ENCODE data around the gene SLC12A3.

Gene SLC12A3

GRCh38 chr16:56864960-56865359 is at the start of gene SLC12A3:
Gene SLC12A3, plus strand, starts transcription at chr16:56865207. Its CDS starts 29 bp downstream, at chr16:56865236.
- DNase-seq (ENCODE audit: low read depth): no peak

DNA sequence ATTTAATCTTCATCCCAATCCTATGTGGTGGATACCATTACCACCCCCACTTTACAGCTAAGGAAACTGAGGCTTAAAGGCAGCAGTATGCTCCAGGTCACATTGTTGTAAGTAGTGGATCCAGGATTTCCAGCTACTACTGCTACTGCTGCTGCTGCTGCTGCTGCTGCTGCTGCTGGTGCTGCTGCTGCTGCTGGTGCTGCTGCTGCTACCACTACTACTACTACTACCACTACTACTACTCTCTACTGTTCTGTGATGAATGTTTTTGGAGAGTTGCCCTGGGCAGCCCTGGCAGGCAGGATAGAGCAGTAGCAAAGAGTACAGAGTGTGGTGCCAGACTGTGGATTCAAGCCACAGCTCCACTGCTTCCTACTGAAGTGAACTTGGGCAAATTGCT is 49.3 kb upstream of the SLC12A3 start:
- no peak for DNase-seq (ENCODE audit: low read depth)

DNA sequence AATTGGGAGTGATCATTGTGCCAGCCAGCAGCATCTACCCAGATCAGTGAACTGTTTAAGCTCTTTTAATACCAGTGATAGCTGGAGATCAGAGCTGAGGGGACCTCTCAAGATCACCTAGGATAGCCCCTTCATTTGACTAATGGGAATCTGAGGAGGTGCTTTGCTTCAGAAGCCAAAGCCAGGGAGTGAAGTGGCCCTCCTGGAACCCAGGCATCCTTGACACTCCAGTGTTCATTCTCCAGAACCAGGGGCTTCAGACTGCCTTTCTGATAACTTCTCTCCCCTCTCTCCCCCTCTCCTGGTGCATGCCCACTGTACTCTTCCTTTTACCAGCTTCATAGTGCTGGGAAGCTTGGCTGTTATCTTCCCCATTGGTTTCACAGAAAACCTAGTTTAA is 48.0 kb upstream of the SLC12A3 start:
- DNase-seq (ENCODE audit: low read depth): no peak

DNA sequence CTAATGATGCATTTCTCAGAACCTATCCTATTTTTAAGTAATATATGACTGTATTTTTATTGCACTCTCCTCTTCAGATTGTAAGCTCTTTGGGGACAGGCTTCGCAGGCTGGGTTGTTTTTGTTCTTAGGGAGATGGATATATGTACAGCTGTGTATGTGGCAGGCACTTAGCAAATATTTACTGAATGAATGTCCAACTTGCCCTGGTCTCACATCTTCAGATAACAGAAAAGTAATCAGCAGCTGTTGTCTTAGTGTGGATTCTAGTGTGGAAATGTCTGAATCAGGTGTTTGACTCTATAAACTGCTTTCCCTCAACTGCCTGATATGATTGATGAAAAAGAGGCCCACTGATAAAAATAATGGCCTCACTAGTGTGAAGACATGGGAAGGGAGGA is 47.1 kb upstream of the SLC12A3 start:
- no peak for DNase-seq (ENCODE audit: low read depth)

- no peak for DNase-seq (ENCODE audit: low read depth)
Measured at GRCh38 chr16:56823081-56823733, 41.8 kb upstream of the SLC12A3 start.

DNA sequence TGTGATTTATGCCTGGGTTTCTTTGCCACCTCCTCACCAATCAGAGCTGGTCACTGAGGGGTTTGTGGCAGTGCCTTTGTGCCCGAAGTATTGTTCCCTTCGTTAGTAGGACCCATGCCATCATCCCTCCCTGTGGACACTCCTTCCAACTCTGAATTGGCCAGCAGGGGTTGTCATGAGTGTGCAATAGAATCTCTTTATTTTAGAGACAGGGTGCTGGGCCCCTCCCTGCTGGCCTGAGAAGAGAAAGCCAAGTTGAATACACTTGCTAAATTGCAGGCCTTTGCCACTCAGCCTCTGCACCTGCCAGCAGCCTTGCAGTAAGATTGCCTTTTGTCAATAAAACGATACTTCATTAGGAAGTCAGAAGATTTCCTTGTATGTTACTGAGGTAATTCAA is 40.7 kb upstream of the SLC12A3 start:
- no peak for DNase-seq (ENCODE audit: low read depth)

- no peak for DNase-seq (ENCODE audit: low read depth)
Measured at GRCh38 chr16:56824804-56825203, 40.2 kb upstream of the SLC12A3 start.

GRCh38 chr16:56825826-56826225 is 39.2 kb upstream of the SLC12A3 start:
- DNase-seq (ENCODE audit: low read depth): no peak

DNA sequence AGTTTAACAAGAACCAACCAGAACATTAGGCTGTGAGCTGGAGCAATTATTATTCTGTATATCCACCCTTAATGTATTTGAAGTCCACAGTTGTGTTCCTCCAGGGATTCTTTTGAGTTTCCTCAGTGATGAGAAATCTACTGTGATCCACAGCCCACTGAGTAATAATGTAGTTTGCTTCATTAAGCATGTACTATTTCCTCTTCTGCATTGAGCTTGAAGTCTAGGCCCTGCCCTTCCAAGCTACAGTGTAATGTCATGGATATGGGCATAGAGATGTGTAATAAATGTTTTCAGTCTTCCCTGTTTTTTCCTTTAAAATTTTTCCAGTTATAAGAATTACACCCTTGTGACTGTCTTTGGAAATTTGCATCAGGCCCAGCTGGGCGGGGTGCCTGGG is 36.4 kb upstream of the SLC12A3 start:
- no peak for DNase-seq (ENCODE audit: low read depth)

DNA sequence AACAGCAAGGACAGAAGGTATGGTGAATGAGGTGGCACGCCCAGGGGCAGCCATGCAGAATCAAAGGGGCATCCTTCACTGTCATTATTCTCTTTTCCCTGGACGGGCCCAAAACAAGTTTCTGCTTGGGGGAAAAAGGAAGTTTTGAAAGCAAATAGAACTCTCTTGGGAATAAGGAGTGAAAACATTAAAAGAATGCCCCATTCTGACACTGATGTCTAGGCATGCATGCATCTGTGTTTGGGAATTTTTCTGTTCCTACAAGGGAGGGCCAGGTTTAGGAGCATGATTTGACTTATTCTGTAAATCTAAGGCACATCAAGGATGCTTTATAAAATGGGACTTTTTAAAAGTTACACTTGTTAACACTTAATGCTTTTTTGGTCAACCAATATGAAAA is 34.3 kb upstream of the SLC12A3 start:
- no peak for DNase-seq (ENCODE audit: low read depth)

DNA sequence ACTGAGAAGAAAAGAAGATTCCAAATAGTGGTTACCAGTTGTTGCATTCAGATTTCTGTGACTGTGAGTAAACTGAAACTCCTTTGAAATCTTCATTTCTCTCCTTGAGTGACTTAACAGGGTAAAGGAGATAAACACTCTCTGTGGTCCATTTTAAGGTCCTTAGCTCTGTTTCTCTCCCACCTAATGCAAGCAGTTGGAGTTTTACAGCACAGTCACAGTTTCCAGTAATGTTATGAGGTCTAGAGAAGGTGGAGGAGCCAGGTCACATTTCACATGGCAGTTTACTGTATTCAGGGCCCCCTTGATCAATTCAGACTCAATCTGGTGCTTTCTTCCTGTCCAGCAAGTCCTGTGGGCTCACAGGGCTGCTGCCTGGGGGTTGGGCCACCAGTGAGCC is 32.2 kb upstream of the SLC12A3 start:
- no peak for DNase-seq (ENCODE audit: low read depth)

- DNase-seq (ENCODE audit: low read depth): no peak
Measured at GRCh38 chr16:56833243-56833970, 31.6 kb upstream of the SLC12A3 start.

DNA sequence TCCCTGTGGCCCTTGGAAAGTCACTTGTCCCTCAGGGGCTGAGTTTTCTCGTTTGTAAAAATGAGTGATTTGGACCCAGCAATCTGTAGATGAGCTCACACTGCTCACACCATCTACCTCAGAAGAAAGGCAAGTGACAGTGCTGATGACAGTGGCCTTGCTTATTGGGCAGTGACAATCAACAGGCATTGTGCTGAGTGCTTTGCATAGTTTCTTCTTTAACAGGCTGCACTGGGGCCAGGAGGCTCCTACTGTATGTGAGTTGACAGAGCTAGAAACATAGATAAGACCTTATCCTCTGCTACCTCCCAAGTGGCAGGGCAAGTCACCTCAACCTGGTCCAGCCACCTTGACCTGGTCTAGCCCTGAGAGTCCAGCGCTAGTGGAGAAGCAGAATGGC is 29.7 kb upstream of the SLC12A3 start:
- no peak for DNase-seq (ENCODE audit: low read depth)

DNA sequence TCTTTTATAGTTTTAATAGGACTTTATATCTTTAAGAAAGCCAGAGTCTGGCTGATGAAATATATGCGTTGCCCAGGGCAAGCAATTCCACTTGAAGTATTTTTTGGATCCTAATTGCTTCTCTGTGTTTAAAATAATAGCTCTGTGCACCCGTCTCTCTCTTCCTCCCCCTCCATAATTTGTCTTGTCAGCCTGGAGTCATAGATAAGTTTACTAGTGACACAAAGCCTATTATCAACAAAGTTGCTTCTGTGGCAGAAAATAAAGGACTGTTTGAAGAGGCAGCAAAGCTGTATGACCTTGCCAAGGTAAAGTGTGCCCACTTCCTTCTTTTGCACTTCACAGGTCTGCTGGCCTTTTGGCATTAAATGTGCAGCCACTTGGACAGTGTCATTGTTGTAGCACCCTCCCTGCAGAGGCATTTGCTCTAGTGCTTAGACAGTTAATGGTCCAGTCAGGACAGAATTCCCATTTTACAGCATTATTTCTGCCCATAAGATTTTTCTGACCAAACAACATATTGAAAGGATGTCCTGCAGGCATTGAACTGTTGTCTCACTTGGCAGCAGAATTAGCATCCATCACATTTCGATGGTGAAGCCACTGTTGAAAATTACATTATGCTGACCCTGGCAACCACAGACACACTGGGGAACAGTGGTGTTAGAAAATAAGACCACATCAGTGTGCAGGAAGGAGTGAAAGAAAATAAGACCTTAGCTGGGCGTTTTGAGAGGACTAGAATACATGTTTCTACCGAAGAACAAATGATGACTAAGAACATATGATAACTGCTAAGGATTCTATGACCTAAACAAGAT is 28.4 kb upstream of the SLC12A3 start:
- no peak for DNase-seq (ENCODE audit: low read depth)

DNA sequence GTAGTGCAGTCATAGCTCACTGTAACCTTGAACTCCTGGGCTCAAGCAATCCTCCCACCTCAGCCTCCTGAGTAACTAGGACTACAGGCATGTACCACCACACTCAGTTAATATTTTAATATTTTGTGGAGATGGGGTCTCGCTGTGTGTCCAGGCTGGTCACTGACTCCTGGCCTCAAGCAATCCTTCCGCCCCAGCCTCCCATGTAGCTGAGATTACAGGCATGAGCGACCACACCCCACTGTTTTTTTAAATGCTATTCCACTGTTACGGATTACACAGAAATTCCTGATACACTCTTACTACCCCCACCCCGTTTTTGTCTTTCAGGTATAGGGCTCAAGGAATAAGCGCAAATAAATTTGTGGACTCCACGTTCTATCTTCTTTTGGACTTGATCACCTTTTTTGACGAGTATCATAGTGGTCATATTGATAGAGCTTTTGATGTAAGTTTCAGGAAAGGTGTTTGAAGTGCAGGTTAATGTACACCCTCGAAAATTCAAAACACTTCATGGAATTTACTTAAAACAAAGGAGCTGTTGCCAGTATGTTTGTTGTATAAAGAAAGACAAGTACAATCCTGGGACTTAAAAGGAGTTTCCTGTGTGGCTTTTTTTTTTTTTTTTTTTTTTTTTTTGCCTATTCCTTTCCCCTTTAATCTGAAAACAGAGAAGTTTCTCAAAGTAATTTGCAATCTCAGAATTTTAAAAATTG is 26.2 kb upstream of the SLC12A3 start:
- DNase-seq (ENCODE audit: low read depth): no peak

- no peak for DNase-seq (ENCODE audit: low read depth)
Measured at GRCh38 chr16:56841233-56841632, 23.8 kb upstream of the SLC12A3 start.

DNA sequence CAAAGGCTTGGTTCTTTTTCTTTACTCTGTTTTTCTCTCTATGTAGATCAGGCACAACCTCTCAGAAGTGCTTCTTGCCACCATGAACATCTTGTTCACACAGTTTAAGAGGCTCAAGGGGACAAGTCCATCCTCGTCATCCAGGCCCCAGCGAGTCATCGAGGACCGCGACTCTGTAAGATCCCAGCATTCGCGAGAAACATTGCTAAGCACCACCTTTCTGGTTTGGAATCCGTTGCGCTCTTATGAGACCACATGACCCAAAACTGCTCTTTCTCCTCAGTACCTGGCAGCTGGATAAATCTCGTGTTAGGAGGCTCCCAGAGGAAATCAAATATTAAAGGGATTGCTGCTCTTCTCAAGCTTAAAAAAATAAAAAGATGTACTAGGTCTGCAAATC is 23.3 kb upstream of the SLC12A3 start:
- no peak for DNase-seq (ENCODE audit: low read depth)

DNA sequence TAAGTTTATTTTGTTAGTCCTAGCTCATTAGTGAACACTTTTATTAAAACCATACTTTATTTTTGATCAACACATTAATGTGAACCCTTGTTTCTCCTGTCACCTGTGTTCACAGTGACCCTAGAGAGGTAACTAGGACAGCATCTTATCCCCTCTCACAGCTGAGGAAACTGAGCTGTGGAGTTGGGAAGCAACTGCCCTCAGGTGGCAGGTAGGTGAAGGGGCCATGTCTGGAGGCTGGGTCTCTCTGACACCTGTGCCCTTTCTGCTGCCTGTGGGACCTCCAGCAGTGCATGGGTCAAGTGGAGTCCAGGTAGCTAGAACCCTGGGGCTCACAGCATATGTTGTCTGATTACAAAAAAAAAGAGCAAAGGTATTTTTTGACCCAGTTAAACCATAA is 22.9 kb upstream of the SLC12A3 start:
- no peak for DNase-seq (ENCODE audit: low read depth)

DNA sequence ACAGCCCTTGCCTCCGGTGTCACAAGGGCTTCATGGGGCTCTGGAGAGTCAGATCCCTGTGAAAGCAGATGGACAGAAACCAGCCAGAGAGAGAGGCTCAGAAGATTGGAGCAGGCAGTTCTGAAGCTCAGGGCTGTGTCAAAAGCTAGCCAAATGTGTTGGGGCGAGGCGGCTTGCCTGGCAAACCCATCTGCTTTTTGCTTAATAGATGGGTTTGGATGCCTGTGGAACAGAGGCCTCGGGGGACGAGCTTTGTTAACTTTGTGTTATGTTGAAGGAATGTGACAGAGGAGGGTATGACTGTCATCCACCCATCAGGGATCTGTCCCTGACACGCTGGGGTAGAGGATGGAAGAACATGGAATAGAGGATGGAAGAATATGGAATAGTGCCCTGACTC is 21.0 kb upstream of the SLC12A3 start:
- no peak for DNase-seq (ENCODE audit: low read depth)

DNA sequence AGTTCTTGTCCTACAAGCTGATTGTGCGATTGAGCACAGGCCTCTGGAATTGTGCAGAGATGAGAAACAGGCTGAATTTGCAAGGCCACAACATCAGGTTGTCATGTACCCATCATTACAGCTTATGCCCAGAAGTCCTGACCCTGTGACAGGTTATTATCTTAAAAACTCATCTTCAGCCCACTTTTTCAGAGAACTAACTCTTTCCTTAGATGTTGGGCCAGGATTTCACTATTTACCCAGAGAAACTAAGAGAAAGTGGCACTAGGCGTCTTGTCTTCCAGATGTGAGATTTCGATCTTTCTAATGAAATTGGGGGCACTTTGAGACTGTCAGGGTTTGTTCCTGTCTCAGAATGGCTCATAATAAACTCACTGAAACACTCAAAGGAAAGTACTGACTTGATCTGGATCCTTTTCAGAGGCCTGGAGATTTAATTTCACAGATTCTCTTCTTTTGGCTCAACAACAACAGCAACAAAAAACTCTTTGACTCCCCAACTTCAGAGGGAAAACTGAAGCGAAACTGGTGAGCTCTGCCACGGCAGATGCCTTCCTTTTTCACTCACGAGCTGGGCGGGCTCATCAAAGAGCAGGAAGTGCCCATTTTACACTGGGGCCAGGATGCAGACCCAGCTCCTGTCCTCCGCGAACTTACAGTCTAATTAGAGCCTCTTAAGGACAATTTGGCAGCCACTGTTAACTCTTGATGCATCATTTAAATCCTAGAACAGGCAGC is 17.7 kb upstream of the SLC12A3 start:
- no peak for DNase-seq (ENCODE audit: low read depth)

DNA sequence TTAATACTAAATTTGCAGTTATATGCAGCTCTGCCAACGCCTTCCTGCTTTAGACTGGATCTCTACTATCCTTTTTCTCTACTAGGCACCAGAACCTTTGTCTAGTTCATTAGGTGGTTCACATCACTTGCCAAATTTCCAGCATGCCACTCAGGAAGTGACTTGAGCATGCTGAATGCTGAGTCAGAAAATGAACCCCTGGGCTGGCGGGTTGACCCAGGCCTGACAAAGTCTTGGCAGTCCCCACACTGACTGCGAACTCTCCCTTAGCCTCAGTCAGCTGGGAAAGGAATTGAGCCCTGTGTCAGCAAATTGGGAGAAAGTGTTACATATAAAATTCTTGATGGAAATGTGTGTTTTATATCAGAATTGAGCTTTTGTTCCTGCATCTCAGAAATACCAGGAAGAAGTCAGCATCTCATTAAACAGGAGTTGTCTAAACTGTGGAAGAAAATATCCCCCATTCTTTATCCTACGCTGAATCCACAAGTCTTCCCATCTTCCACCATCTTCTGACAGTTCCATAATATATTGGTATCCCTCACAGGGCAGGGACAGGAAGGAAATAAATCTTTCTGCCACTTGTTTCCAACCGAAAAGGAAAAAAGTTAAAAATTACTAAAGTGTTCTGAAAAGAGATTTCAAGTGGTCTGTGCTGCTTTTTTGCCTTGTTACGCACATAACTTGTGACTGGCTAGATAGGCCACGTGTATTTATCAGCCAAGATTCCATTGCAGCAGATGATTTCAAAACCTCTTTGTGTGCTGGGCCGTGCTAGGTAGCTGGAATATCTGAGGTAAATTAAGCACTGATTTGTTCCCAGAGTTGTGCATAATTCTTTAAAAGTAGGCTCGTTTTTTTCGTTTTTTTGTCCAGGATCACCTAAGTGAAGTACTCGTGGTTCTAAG is 16.7 kb upstream of the SLC12A3 start:
- DNase-seq (ENCODE audit: low read depth): no peak
